ENCODE data around the gene LRP4. TPM values are rescaled to one million over a fixed set of nuclear protein-coding genes. Genes with fewer than 3 reads are reported as not detected.

LRP4 gene
- total and polyA plus RNA-seq, 2 of the 13 experiments (the other 11 are each of a cell fraction or from before 2014, with no cell fraction given): 4.7 to 13.3 TPM

- TF ChIP-seq ZBTB37 (CRISPR knock-in tag; IDR thresholded peaks at IDR 0.05): no peak
- TF ChIP-seq SMC3 (IDR thresholded peaks at IDR 0.05; ENCODE audit: low read length): no peak
- 0 out of 2 replicates have a peak, but pooled peaks have one; percentile 29 for TF ChIP-seq THYN1 (CRISPR knock-in tag; IDR thresholded peaks at IDR 0.05; ENCODE audit: borderline replicate concordance, low read depth)
- no peak for TF ChIP-seq RFX3 (CRISPR knock-in tag; IDR thresholded peaks at IDR 0.05)
- peak; percentile 66 for TF ChIP-seq IKZF5 (CRISPR knock-in tag; IDR thresholded peaks at IDR 0.05)
- no peak for TF ChIP-seq ZNF557 (CRISPR knock-in tag; IDR thresholded peaks at IDR 0.05)
- no peak for TF ChIP-seq MIER2 (CRISPR knock-in tag; IDR thresholded peaks at IDR 0.05)
- peak; percentile 92; the same call in 1 of the 2 replicates for TF ChIP-seq ARID4A (CRISPR knock-in tag; IDR thresholded peaks at IDR 0.05; ENCODE audit: borderline replicate concordance)
- TF ChIP-seq HDAC1 (CRISPR knock-in tag; IDR thresholded peaks at IDR 0.05): peak; percentile 88
- TF ChIP-seq DNMT1 (CRISPR knock-in tag; IDR thresholded peaks at IDR 0.05): no peak
- TF ChIP-seq BRCA1 (CRISPR knock-in tag; IDR thresholded peaks at IDR 0.05): 0 out of 2 replicates have a peak, but pooled peaks have one; percentile 53
- TF ChIP-seq ZNF570 (CRISPR knock-in tag; IDR thresholded peaks at IDR 0.05; ENCODE audit: borderline replicate concordance): no peak
- no peak for TF ChIP-seq JDP2 (CRISPR knock-in tag; IDR thresholded peaks at IDR 0.05; ENCODE audit: borderline replicate concordance)
- TF ChIP-seq NONO (IDR thresholded peaks at IDR 0.05): no peak
- TF ChIP-seq NONO (CRISPR knock-in tag; conservative IDR thresholded peaks at IDR 0.05): no peak
- no peak for TF ChIP-seq ZNF20 (CRISPR knock-in tag; IDR thresholded peaks at IDR 0.05)
- no peak for TF ChIP-seq U2AF2 (IDR thresholded peaks at IDR 0.05; ENCODE audit: low read depth, low read length)
- 0 out of 2 replicates have a peak, but pooled peaks have one; percentile 4 for TF ChIP-seq ZBTB10 (CRISPR knock-in tag; IDR thresholded peaks at IDR 0.05; ENCODE audit: borderline replicate concordance)
- TF ChIP-seq PRMT3 (CRISPR knock-in tag; IDR thresholded peaks at IDR 0.05; ENCODE audit: borderline replicate concordance, low read depth): peak; percentile 78; the same call in 1 of the 2 replicates
- no peak for TF ChIP-seq KLF11 (CRISPR knock-in tag; IDR thresholded peaks at IDR 0.05)
Observed at GRCh38 chr11:46845740-46846509, 72.4 kb downstream of the LRP4 start, which contains the start of gene CKAP5 (continued).

Data from HepG2 (cell line).